Ishikawa (cell line): ENCODE measurements around the gene HSPH1.
A peak's percentile ranks its signal among the peaks of the same experiment; 100 is the strongest.

Experiments used
- CEBPB ChIP-seq: IDR thresholded peaks from 2 replicates; pipeline ENCODE4 v1.6.1; 2012
- CREB1 ChIP-seq: IDR thresholded peaks from 2 replicates; pipeline ENCODE4 v1.6.1; 2012; ENCODE audit warnings: low read depth
- EGR1 ChIP-seq: IDR thresholded peaks from 2 replicates; pipeline ENCODE4 v1.6.1; 2012
- EP300 ChIP-seq: IDR thresholded peaks from 2 replicates; pipeline ENCODE4 v1.6.1; 2012; ENCODE audit warnings: borderline replicate concordance
- FOXM1 ChIP-seq: IDR thresholded peaks from 2 replicates; pipeline ENCODE4 v1.6.1; 2012; ENCODE audit warnings: low read depth, borderline replicate concordance
- MAX ChIP-seq: IDR thresholded peaks from 2 replicates; pipeline ENCODE4 v1.6.1; 2012
- NFIC ChIP-seq: IDR thresholded peaks from 2 replicates; pipeline ENCODE4 v1.6.1; 2012
- RAD21 ChIP-seq: IDR thresholded peaks from 2 replicates; pipeline ENCODE4 v1.6.1; 2012; ENCODE audit warnings: low read depth
- REST ChIP-seq: IDR thresholded peaks from 2 replicates; pipeline ENCODE4 v1.6.1; 2012; ENCODE audit warnings: low read depth, mild to moderate bottlenecking
- TAF1 ChIP-seq: IDR thresholded peaks from 2 replicates; pipeline ENCODE4 v1.6.1; 2012; ENCODE audit warnings: low read depth, mild to moderate bottlenecking
- TCF12 ChIP-seq: IDR thresholded peaks from 2 replicates; pipeline ENCODE4 v1.6.1; 2012; ENCODE audit warnings: low read depth
- TEAD4 ChIP-seq: IDR thresholded peaks from 2 replicates; pipeline ENCODE4 v1.6.1; 2012
- USF1 ChIP-seq: IDR thresholded peaks from 2 replicates; pipeline ENCODE4 v1.6.1; 2012
- YY1 ChIP-seq: IDR thresholded peaks from 2 replicates; pipeline ENCODE4 v1.6.1; 2012; ENCODE audit warnings: low read depth
- ZBTB7A ChIP-seq: IDR thresholded peaks from 2 replicates; pipeline ENCODE4 v1.6.1; 2012; ENCODE audit warnings: low read depth

Gene HSPH1

GRCh38 chr13:31199527-31199848, 37.8 kb upstream of the HSPH1 start:
- TF ChIP-seq CREB1 (no peak), NFIC (no peak), TCF12 (no peak), TEAD4 (no peak)

- no peak for TF ChIP-seq YY1
- peak; percentile 54; the same call in 1 of the 2 replicates for TF ChIP-seq CEBPB
Observed at GRCh38 chr13:31198519-31198918, 36.8 kb upstream of the HSPH1 start.

- TF ChIP-seq TCF12 (no peak), REST (no peak), EP300 (no peak), ZBTB7A (no peak), NFIC (no peak), EGR1 (no peak), CEBPB (no peak), MAX (no peak), FOXM1 (no peak), TEAD4 (no peak), USF1 (no peak), YY1 (no peak), TAF1 (no peak), RAD21 (no peak), CREB1 (no peak)
Observed at GRCh38 chr13:31196992-31197391, 35.3 kb upstream of the HSPH1 start.

- TF ChIP-seq ZBTB7A = no peak
- TF ChIP-seq USF1 = no peak
- no peak for TF ChIP-seq YY1
- TF ChIP-seq CREB1 = no peak
- TF ChIP-seq MAX = no peak
- no peak for TF ChIP-seq EGR1
- TF ChIP-seq TEAD4 = no peak
- no peak for TF ChIP-seq TAF1
- no peak for TF ChIP-seq FOXM1
- TF ChIP-seq TCF12 = no peak
- TF ChIP-seq REST = no peak
- TF ChIP-seq EP300 = no peak
- TF ChIP-seq RAD21 = no peak
Observed at GRCh38 chr13:31195616-31196015, 33.9 kb upstream of the HSPH1 start.

GRCh38 chr13:31192306-31192705, 30.6 kb upstream of the HSPH1 start:
- TF ChIP-seq EP300 = no peak
- TF ChIP-seq RAD21 = no peak
- no peak for TF ChIP-seq NFIC
- TF ChIP-seq EGR1 = no peak
- TF ChIP-seq FOXM1 = no peak
- TF ChIP-seq YY1 = no peak
- no peak for TF ChIP-seq CREB1
- TF ChIP-seq CEBPB = no peak
- no peak for TF ChIP-seq USF1
- no peak for TF ChIP-seq TAF1
- no peak for TF ChIP-seq REST
- no peak for TF ChIP-seq TEAD4
- no peak for TF ChIP-seq ZBTB7A
- TF ChIP-seq MAX = no peak
- TF ChIP-seq TCF12 = no peak
